GM12801 (cell line): ENCODE measurements around the gene EPHA6.

Experiments
- TF ChIP-seq, protein P1 (sequence below): IDR thresholded peaks from one replicate; pipeline ENCODE4 v1.5.1; 2011; ENCODE audit warnings: control low read depth; ENCODE audit not compliant: insufficient read length; ENCODE audit errors: extremely low read depth

EPHA6 gene

GRCh38 chr3:97658668-97659285 lies 844.4 kb downstream of the EPHA6 start:
- TF ChIP-seq, protein P1, sequence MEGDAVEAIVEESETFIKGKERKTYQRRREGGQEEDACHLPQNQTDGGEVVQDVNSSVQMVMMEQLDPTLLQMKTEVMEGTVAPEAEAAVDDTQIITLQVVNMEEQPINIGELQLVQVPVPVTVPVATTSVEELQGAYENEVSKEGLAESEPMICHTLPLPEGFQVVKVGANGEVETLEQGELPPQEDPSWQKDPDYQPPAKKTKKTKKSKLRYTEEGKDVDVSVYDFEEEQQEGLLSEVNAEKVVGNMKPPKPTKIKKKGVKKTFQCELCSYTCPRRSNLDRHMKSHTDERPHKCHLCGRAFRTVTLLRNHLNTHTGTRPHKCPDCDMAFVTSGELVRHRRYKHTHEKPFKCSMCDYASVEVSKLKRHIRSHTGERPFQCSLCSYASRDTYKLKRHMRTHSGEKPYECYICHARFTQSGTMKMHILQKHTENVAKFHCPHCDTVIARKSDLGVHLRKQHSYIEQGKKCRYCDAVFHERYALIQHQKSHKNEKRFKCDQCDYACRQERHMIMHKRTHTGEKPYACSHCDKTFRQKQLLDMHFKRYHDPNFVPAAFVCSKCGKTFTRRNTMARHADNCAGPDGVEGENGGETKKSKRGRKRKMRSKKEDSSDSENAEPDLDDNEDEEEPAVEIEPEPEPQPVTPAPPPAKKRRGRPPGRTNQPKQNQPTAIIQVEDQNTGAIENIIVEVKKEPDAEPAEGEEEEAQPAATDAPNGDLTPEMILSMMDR, result no peak

DNA sequence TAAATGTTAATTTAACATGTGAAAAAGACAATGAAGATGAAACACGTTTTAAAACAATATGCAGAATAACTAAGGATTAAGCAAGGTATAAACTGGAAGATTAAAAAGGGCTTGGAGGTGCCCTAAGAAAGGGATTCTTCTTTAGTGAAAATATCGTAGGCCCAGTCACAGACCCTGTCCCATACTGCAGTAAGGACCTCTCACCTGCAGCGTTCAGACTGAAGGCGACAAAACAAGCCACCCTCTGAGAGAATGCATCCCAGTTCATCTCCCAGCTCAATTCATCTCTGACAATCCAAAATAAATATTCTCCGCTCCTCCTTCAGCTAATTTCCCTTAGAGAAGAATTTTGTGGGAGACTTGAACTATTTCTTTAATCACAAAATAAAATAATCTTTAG lies 847.9 kb downstream of the EPHA6 start:
- TF ChIP-seq, protein P1, result no peak

DNA sequence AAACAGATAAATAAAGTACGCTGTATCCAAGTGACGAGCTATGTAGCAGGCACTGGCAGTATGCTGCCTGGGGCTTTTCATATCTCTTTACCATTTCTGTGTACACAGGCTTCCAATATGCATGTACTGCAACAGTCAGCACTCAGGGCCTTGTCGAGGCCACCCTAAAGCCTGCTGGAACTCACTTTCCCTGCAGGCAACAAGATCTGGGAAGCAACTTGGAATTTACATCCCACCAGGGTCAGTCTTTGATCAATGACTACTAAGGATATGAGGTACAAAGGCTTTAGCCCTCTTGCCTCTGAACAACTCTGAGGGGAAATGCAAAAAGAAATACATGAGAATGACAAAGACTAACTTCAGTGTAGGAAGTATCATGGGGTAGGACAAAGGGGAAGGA lies 848.4 kb downstream of the EPHA6 start:
- TF ChIP-seq, protein P1, result no peak

DNA sequence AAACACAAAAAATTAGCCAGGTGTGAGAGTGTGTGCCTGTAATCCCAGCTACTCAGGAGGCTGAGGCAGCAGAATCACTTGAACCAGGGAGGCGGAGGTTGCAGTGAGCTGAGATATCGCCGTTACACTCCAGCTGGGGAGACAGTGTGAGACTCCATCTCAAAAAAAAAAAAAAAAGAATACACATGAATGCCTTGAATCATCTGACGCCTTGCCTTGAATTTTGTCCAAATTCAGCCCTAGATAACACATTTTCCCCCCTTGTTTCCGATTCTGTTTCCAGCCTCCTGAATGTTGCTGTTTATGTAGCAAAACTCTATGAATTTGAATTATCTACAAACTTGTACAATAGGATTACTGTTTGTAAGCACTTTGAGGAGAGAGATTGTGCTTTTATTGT lies 851.5 kb downstream of the EPHA6 start:
- TF ChIP-seq, protein P1, result no peak

- TF ChIP-seq, protein P1, result no peak
Measured at GRCh38 chr3:97670952-97671351, 856.6 kb downstream of the EPHA6 start.

DNA sequence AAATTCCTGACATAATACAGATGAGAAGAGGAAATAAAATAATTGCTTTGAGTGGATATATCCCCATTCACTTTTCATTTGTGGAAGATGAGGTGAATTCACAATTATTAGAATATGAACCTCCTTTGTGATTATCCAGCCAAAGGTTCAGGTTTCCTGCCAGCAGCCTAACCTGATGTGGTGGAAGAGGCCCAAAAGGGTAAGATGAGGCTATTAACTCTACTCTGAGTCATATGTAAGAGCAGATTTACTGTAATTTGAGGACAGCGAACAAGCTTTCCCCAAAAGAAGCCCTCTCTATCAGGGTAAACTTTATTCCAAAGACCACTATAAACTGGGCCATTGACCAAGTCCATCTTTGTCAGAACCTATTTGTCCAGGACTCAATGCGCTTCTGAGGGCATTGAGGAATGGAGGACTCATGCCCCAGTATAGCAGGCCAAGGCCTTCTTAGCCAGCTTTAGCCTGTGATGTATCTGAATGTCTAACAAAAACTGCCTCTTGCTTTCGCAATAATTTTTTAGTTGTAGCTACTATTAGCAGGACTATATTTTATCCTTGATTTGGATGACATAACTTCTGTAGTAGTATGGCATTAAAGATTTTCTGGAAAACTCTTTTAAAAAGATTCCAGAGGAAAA lies 859.1 kb downstream of the EPHA6 start:
- TF ChIP-seq, protein P1, result no peak

DNA sequence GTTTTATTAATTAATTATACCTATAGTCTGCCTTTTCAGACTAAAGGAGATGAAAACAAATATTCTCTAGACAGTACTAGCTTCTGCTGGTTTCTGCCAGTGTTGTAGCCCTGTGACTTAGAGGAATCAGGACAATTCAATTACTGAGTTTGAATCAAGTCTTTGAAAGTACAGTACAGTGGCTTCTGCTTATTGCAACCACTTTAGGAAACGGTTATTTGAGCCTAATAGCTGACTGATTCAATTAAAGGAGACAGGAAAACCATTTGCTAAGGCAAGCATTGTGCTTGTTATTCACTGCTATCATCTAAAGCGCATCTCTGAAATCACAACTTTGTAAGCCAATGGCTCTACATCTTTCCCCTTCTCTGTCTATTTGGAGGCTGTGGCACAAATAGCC lies 860.1 kb downstream of the EPHA6 start:
- TF ChIP-seq, protein P1, result no peak

GRCh38 chr3:97680210-97680609 lies 865.8 kb downstream of the EPHA6 start:
- TF ChIP-seq, protein P1, result no peak
